H1 (cell line): ENCODE data around the gene CBFA2T2. TPM values are rescaled to one million over a fixed set of nuclear protein-coding genes. Genes with fewer than 3 reads are reported as not detected.

Experiments used
- CTCF ChIA-PET: fragments of 300-600 bp; sonication (Branson Sonifier 250); formaldehyde crosslinking; loops from one replicate; lab custom pipeline; 2021; ENCODE audit not compliant: partially characterized antibody; lab: Charles Lee
- POLR2A ChIA-PET: fragments of 300-600 bp; sonication (Branson Sonifier 250); formaldehyde crosslinking; loops from one replicate; lab custom pipeline; 2021; ENCODE audit warnings: inconsistent platforms; ENCODE audit not compliant: partially characterized antibody; lab: Charles Lee
- DNase-seq, 2 experiments: peaks; one replicate each; pipeline versions ENCODE4 v3.0.0 to v3.0.0-alpha.2; 2010 to 2022; ENCODE audit warnings: low spot score in 2 of 2, low read depth in 1 of 2, mixed read lengths in 1 of 2
- FAIRE-seq: peaks from 2 replicates; lab custom pipeline; 2011; peaks lifted over from hg19 to GRCh38; lab: Jason Lieb, UNC
- H2AFZ ChIP-seq: 2 replicates; pipeline ENCODE4 v1.8.1; 2012; ENCODE audit warnings: low read length, inconsistent platforms
- H2AK5ac ChIP-seq: 2 replicates; pipeline ENCODE4 v1.6.1; 2013; ENCODE audit warnings: low read depth, low read length
- H2BK120ac ChIP-seq: replicated peaks from 2 replicates; pipeline ENCODE3; 2013; ENCODE audit warnings: low read depth, low read length, inconsistent platforms
- H2BK12ac ChIP-seq: 2 replicates; pipeline ENCODE4 v1.6.1; 2013; ENCODE audit warnings: low read depth, low read length
- H2BK15ac ChIP-seq: 2 replicates; pipeline ENCODE4 v1.6.1; 2013; ENCODE audit warnings: low read length
- H2BK20ac ChIP-seq: 2 replicates; pipeline ENCODE4 v1.6.1; 2013; ENCODE audit warnings: low read length
- H2BK5ac ChIP-seq: 2 replicates; pipeline ENCODE4 v1.6.1; 2013; ENCODE audit warnings: low read depth, low read length
- H3K14ac ChIP-seq: 2 replicates; pipeline ENCODE4 v1.6.1; 2013; ENCODE audit warnings: inconsistent platforms; ENCODE audit not compliant: insufficient read length
- H3K18ac ChIP-seq: 2 replicates; pipeline ENCODE4 v1.6.1; 2013; ENCODE audit warnings: low read length; ENCODE audit errors: extremely low read depth
- H3K23ac ChIP-seq: 2 replicates; pipeline ENCODE4 v1.6.1; 2013; ENCODE audit warnings: inconsistent platforms; ENCODE audit not compliant: insufficient read length
- H3K23me2 ChIP-seq: 2 replicates; pipeline ENCODE4 v1.6.1; 2013; ENCODE audit warnings: low read depth, low read length
- H3K27ac ChIP-seq: 2 replicates; pipeline ENCODE4 v1.6.1; 2011; ENCODE audit warnings: low read depth, low read length, inconsistent platforms
- H3K27me3 ChIP-seq, 4 experiments: replicated peaks in 1 of 4; 1 replicate in 1 of 4; 2 replicates in 3 of 4; pipeline versions ENCODE4 v1.6.1 to v1.8.1; 2011 to 2013; ENCODE audit warnings: low read length in 3 of 4, mild to moderate bottlenecking in 3 of 4, inconsistent platforms in 2 of 4, mixed read lengths in 2 of 4, moderate library complexity in 1 of 4; ENCODE audit not compliant: control insufficient read depth in 3 of 4, insufficient read depth in 3 of 4; ENCODE audit errors: extremely low read depth in 1 of 4
- H3K36me3 ChIP-seq, 4 experiments: 2 replicates each; pipeline versions ENCODE4 v1.6.1 to v1.8.1; 2011 to 2013; ENCODE audit warnings: mild to moderate bottlenecking in 4 of 4, low read length in 3 of 4, moderate library complexity in 2 of 4, control low read depth in 1 of 4, inconsistent platforms in 1 of 4; ENCODE audit not compliant: insufficient read depth in 4 of 4, control insufficient read depth in 2 of 4
- H3K4ac ChIP-seq: replicated peaks from 2 replicates; pipeline ENCODE3; 2013; ENCODE audit warnings: low read length, low read depth, mixed read lengths, inconsistent platforms; ENCODE audit not compliant: insufficient read length
- H3K4me1 ChIP-seq, 4 experiments: replicated peaks in 1 of 4; 1 replicate in 1 of 4; 2 replicates in 3 of 4; pipeline versions ENCODE4 v1.6.1 to v1.8.1; 2011 to 2013; ENCODE audit warnings: low read length in 3 of 4, inconsistent platforms in 2 of 4, mixed read lengths in 1 of 4; ENCODE audit not compliant: insufficient read depth in 4 of 4, control insufficient read depth in 3 of 4
- H3K4me2 ChIP-seq, 2 experiments: 2 replicates each; pipeline versions ENCODE4 v1.6.1 to v1.8.1; 2011 to 2013; ENCODE audit warnings: low read depth in 2 of 2, low read length in 2 of 2, control low read depth in 1 of 2, inconsistent platforms in 1 of 2, mild to moderate bottlenecking in 1 of 2; ENCODE audit not compliant: insufficient read depth in 1 of 2
- H3K4me3 ChIP-seq, 4 experiments: fragments of 200-600, 300-600 bp in 1 of 4; sonication (generic), shearing (Covaris generic), sonication (Bioruptor Twin) in 1 of 4; 2 replicates each; pipeline versions ENCODE4 v1.5.1 to v1.8.1; 2011 to 2016; ENCODE audit warnings: low read length in 4 of 4, low read depth in 3 of 4, control low read depth in 2 of 4, inconsistent platforms in 2 of 4, mild to moderate bottlenecking in 2 of 4, mixed read lengths in 1 of 4, moderate library complexity in 1 of 4; ENCODE audit not compliant: insufficient read depth in 2 of 4; ENCODE audit errors: extremely low read depth in 1 of 4
- H3K56ac ChIP-seq: replicated peaks from 2 replicates; pipeline ENCODE3; 2013; ENCODE audit warnings: low read depth, mild to moderate bottlenecking, mixed read lengths, low read length, inconsistent platforms; ENCODE audit not compliant: insufficient read length
- H3K79me1 ChIP-seq: 2 replicates; pipeline ENCODE4 v1.6.1; 2013; ENCODE audit warnings: low read depth, low read length, control low read depth
- H3K79me2 ChIP-seq, 2 experiments: 2 replicates each; pipeline versions ENCODE4 v1.6.1 to v1.8.1; 2012 to 2013; ENCODE audit warnings: low read length in 2 of 2, mild to moderate bottlenecking in 2 of 2, inconsistent platforms in 1 of 2; ENCODE audit not compliant: insufficient read depth in 2 of 2, control insufficient read depth in 1 of 2
- H3K9ac ChIP-seq, 4 experiments: replicated peaks in 1 of 4; 1 replicate in 1 of 4; 2 replicates in 3 of 4; pipeline versions ENCODE4 v1.6.1 to v1.8.1; 2011 to 2013; ENCODE audit warnings: low read depth in 3 of 4, low read length in 3 of 4, control low read depth in 2 of 4, mild to moderate bottlenecking in 2 of 4, moderate library complexity in 2 of 4, inconsistent platforms in 1 of 4; ENCODE audit errors: extremely low read depth in 1 of 4
- H3K9me3 ChIP-seq, 2 experiments: 2 replicates each; pipeline versions ENCODE4 v1.6.1 to v1.8.1; 2012 to 2013; ENCODE audit warnings: mild to moderate bottlenecking in 2 of 2, moderate library complexity in 2 of 2, control low read depth in 1 of 2, inconsistent platforms in 1 of 2, low read depth in 1 of 2, low read length in 1 of 2, mixed read lengths in 1 of 2; ENCODE audit not compliant: insufficient read depth in 2 of 2
- H4K20me1 ChIP-seq, 2 experiments: replicated peaks in 1 of 2; 2 replicates each; pipeline versions ENCODE3 to v1.8.1; 2011 to 2013; ENCODE audit warnings: inconsistent platforms in 2 of 2, low read length in 2 of 2, mild to moderate bottlenecking in 1 of 2; ENCODE audit not compliant: insufficient read depth in 2 of 2, control insufficient read depth in 1 of 2
- H4K5ac ChIP-seq: 2 replicates; pipeline ENCODE4 v1.6.1; 2013; ENCODE audit warnings: low read length, low read depth, mixed read lengths, inconsistent platforms; ENCODE audit not compliant: insufficient read length
- H4K8ac ChIP-seq: 2 replicates; pipeline ENCODE4 v1.8.0; 2013; ENCODE audit warnings: mild to moderate bottlenecking, moderate library complexity, low read length, inconsistent platforms; ENCODE audit not compliant: insufficient read depth; ENCODE audit errors: extremely low read depth
- H4K91ac ChIP-seq: replicated peaks from 2 replicates; pipeline ENCODE3; 2013; ENCODE audit warnings: low read length, mixed read lengths, inconsistent platforms; ENCODE audit not compliant: insufficient read length
- EZH2 ChIP-seq: fragments of 200-600 bp; sonication (generic); IDR thresholded peaks from 2 replicates; pipeline ENCODE4 v1.7.1; 2012; ENCODE audit warnings: low read depth, mild to moderate bottlenecking, moderate library complexity, low read length, inconsistent platforms; ENCODE audit not compliant: severe bottlenecking
- FOSL1 ChIP-seq: IDR thresholded peaks from 2 replicates; pipeline ENCODE4 v1.6.1; 2011; ENCODE audit warnings: mild to moderate bottlenecking, low read depth, low read length, moderate library complexity; ENCODE audit not compliant: insufficient read depth
- JUND ChIP-seq: IDR thresholded peaks from 2 replicates; pipeline ENCODE4 v1.6.1; 2011; ENCODE audit warnings: mild to moderate bottlenecking, improper control_type of control experiment, low read length
- NRF1 ChIP-seq: IDR thresholded peaks from 2 replicates; pipeline ENCODE4 v1.6.1; 2011; ENCODE audit warnings: mild to moderate bottlenecking, low read depth, low read length, improper control_type of control experiment
- POLR2AphosphoS5 ChIP-seq: IDR thresholded peaks from 2 replicates; pipeline ENCODE4 v1.6.1; 2011; ENCODE audit warnings: low read depth, low read length
- SAP30 ChIP-seq: fragments of 300-600 bp; sonication (generic); IDR thresholded peaks from 2 replicates; pipeline ENCODE4 v1.7.1; 2012; ENCODE audit warnings: low read length, moderate library complexity, mild to moderate bottlenecking, inconsistent platforms; ENCODE audit not compliant: insufficient read depth, insufficient replicate concordance
- SIX5 ChIP-seq: IDR thresholded peaks from 2 replicates; pipeline ENCODE4 v1.6.1; 2011; ENCODE audit warnings: mild to moderate bottlenecking, low read depth, low read length
- SUZ12 ChIP-seq: fragments of 200-600 bp; sonication (generic); IDR thresholded peaks from 2 replicates; pipeline ENCODE4 v1.6.1; 2012; ENCODE audit warnings: mild to moderate bottlenecking, inconsistent platforms, low read length, moderate library complexity, mixed read lengths
- TAF7 ChIP-seq: optimal IDR thresholded peaks from 2 replicates; pipeline ENCODE3; 2011; ENCODE audit warnings: low read depth, mild to moderate bottlenecking, inconsistent platforms, low read length, moderate library complexity, borderline replicate concordance
- TEAD4 ChIP-seq: IDR thresholded peaks from 2 replicates; pipeline ENCODE4 v1.6.1; 2012; ENCODE audit warnings: low read depth, low read length, inconsistent platforms, mixed read lengths
- WGBS, 2 experiments: shearing (Covaris generic) in 1 of 2; methylation state at CpG; one replicate each; pipeline versions ENCODE4 v1.1.6 to v1.1.7; 2013 to 2015; ENCODE audit warnings: low lambda C conversion rate in 2 of 2, mixed read lengths in 2 of 2, inconsistent platforms in 1 of 2, low coverage in 1 of 2, missing lambda C conversion rate in 1 of 2; ENCODE audit not compliant: insufficient replicate concordance in 2 of 2, insufficient coverage in 1 of 2, insufficient read length in 1 of 2; ENCODE audit errors: extremely low coverage in 1 of 2, missing lambda C conversion rate in 1 of 2; 5-methylcytosine and 5-hydroxymethylcytosine counted together
- polyA plus RNA-seq, 7 experiments: library from polyadenylated mRNA; depleted of rRNA in 3 of 7; stranded (reverse) in 5 of 7; unstranded in 2 of 7; fragments of >200 nt in 5 of 7; fragments of 200-250 nt in 2 of 7; gene quantifications; 1 replicate in 5 of 7; 2 replicates in 1 of 7; 4 replicates in 1 of 7; pipeline versions ENCODE4 v1.2.1 to v1.2.3, GENCODE V29; 2011 to 2013; ENCODE audit warnings: missing spikeins in 2 of 7, mixed read lengths in 2 of 7
- total RNA-seq: library from RNA; stranded (reverse); fragmentation: NEBNext Ultra II Directional; extraction: Animal tissue kit (Norgen Biotek cat#: 25700); gene quantifications from 2 replicates; pipeline ENCODE4 v1.2.1, GENCODE V29; 2021

CBFA2T2 gene
- total and polyA plus RNA-seq, 2 of the 8 experiments (the other 6 are each of a cell fraction or from before 2014, with no cell fraction given): 11.6 to 12.9 TPM

- Histone ChIP-seq H4K91ac (no peak overlapping the region), H2BK12ac (no peak overlapping the region), H3K4me2 (no peak overlapping the region), H3K27ac (no peak overlapping the region), H3K36me3 (no peaks in the 10 kb centered on the region; a peak in 1 of 8 replicates), H2BK15ac (no peak overlapping the region), H3K79me1 (no peaks in the 10 kb centered on the region), H2BK120ac (no peak overlapping the region), H3K4ac (no peak overlapping the region), H3K23ac (no peak overlapping the region), H4K20me1 (no peaks in the 10 kb centered on the region), H3K9ac (no peak overlapping the region), H2BK20ac (no peak overlapping the region), H3K18ac (no peak overlapping the region), H4K5ac (no peak overlapping the region), H2AK5ac (no peak overlapping the region), H2BK5ac (no peak overlapping the region), H3K4me3 (no peak overlapping the region), H3K56ac (no peak overlapping the region), H2AFZ (no peak overlapping the region), H4K8ac (no peak overlapping the region), H3K4me1 (peaks cover 0 to 16% (median 9%) of the 10 kb centered on the region in 4 experiments; a peak in 6 of 7 replicates), H3K23me2 (no peaks in the 10 kb centered on the region), H3K79me2 (no peaks in the 10 kb centered on the region), H3K14ac (no peak overlapping the region), H3K9me3 (peaks cover 0 to 18% of the 10 kb centered on the region in 2 experiments; a peak in 2 of 4 replicates), H3K27me3 (peaks cover 0 to 2% (median 0%) of the 10 kb centered on the region in 4 experiments; a peak in 1 of 7 replicates)
- FAIRE-seq (no peak), DNase-seq (no peak)
- CTCF ChIA-PET: interaction anchor here (0.6 to 2.2 kb wide), 3 partner anchors 12 to 179 kb away, joined by 3 to 8 read pairs (median 3); no protein-coding TSS in a partner anchor
- POLR2A ChIA-PET: interaction anchor here (1.0 to 3.0 kb wide), 2 partner anchors 10 to 11 kb away, joined by 3 to 11 read pairs; no protein-coding TSS in a partner anchor
- TF ChIP-seq TEAD4: no peak
- no peak for TF ChIP-seq FOSL1
- TF ChIP-seq TAF7: no peak
- TF ChIP-seq NRF1: no peak
- no peak for TF ChIP-seq SIX5
- TF ChIP-seq SUZ12: no peak
- no peak for TF ChIP-seq SAP30
- no peak for TF ChIP-seq EZH2
- no peak for TF ChIP-seq POLR2AphosphoS5
- TF ChIP-seq JUND: no peak
- WGBS, 2 experiments: 91% methylated on average over 4 of the region's 4 CpGs; no CpG with 5 or more reads in 1 of the 2 experiments
These were observed 206.6 kb downstream of the CBFA2T2 start for GRCh38 chr20:33696448-33696847.
